OCI-LY1 (cell line): ENCODE data around the gene MUC20.

ENCODE experiments used
- H2AFZ ChIP-seq: fragments of 200-600 bp; sonication (generic), shearing (Covaris generic); 2 replicates; pipeline ENCODE4 v1.6.0; 2014; ENCODE audit warnings: antibody characterized with exemption, mild to moderate bottlenecking, low read length
- H3F3A ChIP-seq: fragments of 200-600 bp; sonication (generic), shearing (Covaris generic); 2 replicates; pipeline ENCODE4 v1.6.0; 2014; ENCODE audit warnings: mild to moderate bottlenecking, antibody characterized with exemption, low read length, moderate library complexity; ENCODE audit not compliant: insufficient read depth
- H3K27ac ChIP-seq: fragments of 200-600 bp; sonication (generic); 2 replicates; pipeline ENCODE4 v1.5.1; 2014; ENCODE audit warnings: low read length, mixed run types, mild to moderate bottlenecking, low read depth; ENCODE audit not compliant: poor library complexity, severe bottlenecking
- H3K27me3 ChIP-seq: fragments of 200-600 bp; sonication (generic); 2 replicates; pipeline ENCODE4 v1.6.0; 2014; ENCODE audit warnings: antibody characterized with exemption, mild to moderate bottlenecking, low read length, moderate library complexity; ENCODE audit not compliant: insufficient read depth
- H3K36me3 ChIP-seq: fragments of 200-600 bp; sonication (generic); 2 replicates; pipeline ENCODE4 v1.6.1; 2014; ENCODE audit warnings: mild to moderate bottlenecking, antibody characterized with exemption, low read length, moderate library complexity, mixed read lengths; ENCODE audit not compliant: insufficient read depth
- H3K4me1 ChIP-seq: fragments of 200-600 bp; sonication (generic); 2 replicates; pipeline ENCODE4 v1.5.1; 2014; ENCODE audit warnings: mild to moderate bottlenecking, low read length, moderate library complexity; ENCODE audit not compliant: insufficient read depth, severe bottlenecking
- H3K4me2 ChIP-seq: fragments of 200-600 bp; sonication (generic), shearing (Covaris generic); 2 replicates; pipeline ENCODE4 v1.6.1; 2014; ENCODE audit warnings: low read length
- H3K4me3 ChIP-seq: fragments of 200-600 bp; sonication (generic); 2 replicates; pipeline ENCODE4 v1.5.1; 2014; ENCODE audit warnings: low read length, low read depth, mild to moderate bottlenecking, mixed read lengths; ENCODE audit not compliant: poor library complexity, severe bottlenecking
- H3K79me2 ChIP-seq: fragments of 200-600 bp; shearing (Covaris generic); 2 replicates; pipeline ENCODE4 v1.6.1; 2016; ENCODE audit warnings: mixed run types, low read length, mixed read lengths; ENCODE audit not compliant: insufficient read depth
- H3K9ac ChIP-seq: fragments of 200-600 bp; sonication (generic), shearing (Covaris generic); 2 replicates; pipeline ENCODE4 v1.6.1; 2014; ENCODE audit warnings: mild to moderate bottlenecking, low read length, mixed read lengths
- H3K9me2 ChIP-seq: fragments of 200-600 bp; sonication (generic), shearing (Covaris generic); 2 replicates; pipeline ENCODE4 v1.6.1; 2014; ENCODE audit warnings: low read depth, mild to moderate bottlenecking, low read length, mixed read lengths
- H3K9me3 ChIP-seq: fragments of 200-600 bp; shearing (Covaris generic); 2 replicates; pipeline ENCODE4 v1.6.1; 2014; ENCODE audit warnings: low read length, mixed read lengths
- H4K20me1 ChIP-seq: fragments of 200-600 bp; sonication (generic), shearing (Covaris generic); 2 replicates; pipeline ENCODE4 v1.6.0; 2016; ENCODE audit warnings: mild to moderate bottlenecking, low read length; ENCODE audit not compliant: insufficient read depth
- CTCF ChIP-seq: fragments of 200-600 bp; sonication (generic), shearing (Covaris generic); IDR thresholded peaks from 2 replicates; pipeline ENCODE4 v1.5.1; 2017; ENCODE audit warnings: mild to moderate bottlenecking, antibody characterized with exemption, low read length, moderate library complexity, mixed read lengths
- EZH2 ChIP-seq: fragments of 200-600 bp; sonication (generic), shearing (Covaris generic); IDR thresholded peaks from 2 replicates; pipeline ENCODE4 v1.8.0; 2017; ENCODE audit warnings: borderline replicate concordance, mixed run types, mild to moderate bottlenecking, antibody characterized with exemption, low read length, moderate library complexity, mixed read lengths

Gene MUC20

GRCh38 chr3:195762249-195762585 lies 41.4 kb downstream of the MUC20 start:
- no peak overlapping the region for H2AFZ ChIP-seq
- no peaks in the 10 kb centered on the region for H3K4me1 ChIP-seq
- H3K9ac ChIP-seq = no peak overlapping the region
- H3F3A ChIP-seq = no peaks in the 10 kb centered on the region
- TF ChIP-seq CTCF (no peak), EZH2 (no peak)
- H3K4me3 ChIP-seq = no peak overlapping the region
- H3K9me3 ChIP-seq = no peaks in the 10 kb centered on the region
- peaks cover 18% of the 10 kb centered on the region; the same call in 1 of the 2 replicates for H3K27me3 ChIP-seq
- no peaks in the 10 kb centered on the region for H4K20me1 ChIP-seq
- H3K9me2 ChIP-seq = no peaks in the 10 kb centered on the region
- H3K36me3 ChIP-seq = no peaks in the 10 kb centered on the region
- no peak overlapping the region for H3K4me2 ChIP-seq
- H3K27ac ChIP-seq = no peak overlapping the region
- H3K79me2 ChIP-seq = no peaks in the 10 kb centered on the region

DNA sequence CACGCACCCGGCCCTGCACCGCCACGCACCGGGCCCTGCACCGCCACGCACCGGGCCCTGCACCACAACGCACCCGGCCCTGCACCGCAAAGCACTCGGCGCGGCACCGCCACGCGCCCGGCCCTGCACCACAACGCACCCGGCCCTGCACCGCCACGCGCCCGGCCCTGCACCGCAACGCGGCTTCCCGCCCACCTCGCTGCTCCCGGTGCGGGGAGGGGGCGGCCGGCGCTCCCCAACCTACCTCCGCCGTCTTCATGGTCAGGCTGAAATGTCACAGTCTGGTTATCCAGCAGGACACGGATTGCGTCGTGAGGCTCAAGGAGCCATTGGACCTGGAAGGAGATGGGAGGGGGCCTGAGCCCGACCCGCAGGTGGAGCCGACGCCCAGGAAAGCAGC lies 41.8 kb downstream of the MUC20 start:
- Histone ChIP-seq H3K4me2 (no peak overlapping the region), H4K20me1 (no peaks in the 10 kb centered on the region), H3K36me3 (no peaks in the 10 kb centered on the region), H3K79me2 (no peaks in the 10 kb centered on the region), H3K27me3 (peaks cover 18% of the 10 kb centered on the region; the same call in 1 of the 2 replicates), H3K4me1 (no peaks in the 10 kb centered on the region), H3F3A (no peaks in the 10 kb centered on the region), H3K9me2 (no peaks in the 10 kb centered on the region), H3K4me3 (no peak overlapping the region), H3K9me3 (no peaks in the 10 kb centered on the region), H2AFZ (no peak overlapping the region), H3K27ac (no peak overlapping the region), H3K9ac (no peak overlapping the region)
- TF ChIP-seq EZH2 (no peak), CTCF (no peak)

- H3K9me2 ChIP-seq = no peaks in the 10 kb centered on the region
- H4K20me1 ChIP-seq = no peaks in the 10 kb centered on the region
- H2AFZ ChIP-seq = no peak overlapping the region
- H3K36me3 ChIP-seq = no peaks in the 10 kb centered on the region
- no peak overlapping the region for H3K9ac ChIP-seq
- H3K4me3 ChIP-seq = no peak overlapping the region
- H3K9me3 ChIP-seq = no peaks in the 10 kb centered on the region
- H3K4me2 ChIP-seq = no peak overlapping the region
- no peaks in the 10 kb centered on the region for H3K79me2 ChIP-seq
- no peaks in the 10 kb centered on the region for H3F3A ChIP-seq
- H3K27me3 ChIP-seq = peaks cover 18% of the 10 kb centered on the region; the same call in 1 of the 2 replicates
- no peak overlapping the region for H3K27ac ChIP-seq
- no peaks in the 10 kb centered on the region for H3K4me1 ChIP-seq
- TF ChIP-seq CTCF (no peak), EZH2 (no peak)
Observed at GRCh38 chr3:195763076-195763830, 42.5 kb downstream of the MUC20 start.
